GF-D8 (cell line): Measurements from ENCODE around the gene SRXN1.

Experiments
- DNase-seq: peaks from one replicate; lab custom pipeline; 2025; lab: John Stamatoyannopoulos, UW

Gene SRXN1

GRCh38 chr20:635893-636338 is 17.1 kb downstream of the SRXN1 start:
- no peak for DNase-seq

DNA sequence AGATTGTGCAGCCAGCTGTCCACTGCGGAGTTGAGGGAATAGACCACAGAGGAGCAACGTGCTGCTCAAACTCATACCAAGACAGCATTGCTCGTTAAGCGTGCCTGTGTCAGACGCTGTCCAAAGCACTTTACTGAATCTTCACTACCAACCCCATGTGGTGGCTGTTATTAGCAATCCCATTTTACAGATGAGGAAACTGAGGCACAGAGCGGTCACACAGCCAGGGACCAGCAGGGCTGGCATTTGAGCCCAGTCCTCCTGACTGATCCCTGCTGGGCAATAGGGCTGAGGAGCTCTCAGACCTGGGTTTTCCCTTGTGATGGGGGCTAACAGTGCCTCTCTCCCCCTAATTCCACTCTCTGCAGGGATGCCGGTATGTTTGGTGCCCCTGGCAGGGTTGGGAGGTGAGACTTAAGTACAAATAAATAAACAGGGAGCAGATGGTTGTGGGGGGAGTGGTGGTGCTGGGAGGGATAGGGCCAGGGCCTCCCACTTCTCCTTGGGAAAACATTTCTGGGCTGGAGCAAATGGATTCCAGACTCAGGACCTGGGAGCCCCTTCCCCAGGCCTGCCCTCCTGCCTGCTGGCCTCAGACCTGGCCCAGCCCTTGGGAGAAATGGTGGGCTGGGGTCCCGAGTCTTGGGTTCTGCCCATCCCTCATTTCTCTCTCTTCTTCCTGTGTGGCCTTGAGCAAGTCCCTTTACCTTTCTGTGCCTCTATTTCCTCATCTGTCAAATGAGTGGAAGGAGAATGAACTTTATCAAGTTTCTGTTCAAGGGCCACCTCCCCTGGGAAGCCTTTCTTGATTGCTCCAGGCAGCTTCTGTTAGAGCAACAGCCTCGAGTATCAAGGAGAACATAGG is 17.7 kb downstream of the SRXN1 start:
- no peak for DNase-seq

GRCh38 chr20:634148-634925 is 18.7 kb downstream of the SRXN1 start:
- DNase-seq = no peak

- DNase-seq = no peak
Measured at GRCh38 chr20:631101-631500, 21.9 kb downstream of the SRXN1 start.

DNA sequence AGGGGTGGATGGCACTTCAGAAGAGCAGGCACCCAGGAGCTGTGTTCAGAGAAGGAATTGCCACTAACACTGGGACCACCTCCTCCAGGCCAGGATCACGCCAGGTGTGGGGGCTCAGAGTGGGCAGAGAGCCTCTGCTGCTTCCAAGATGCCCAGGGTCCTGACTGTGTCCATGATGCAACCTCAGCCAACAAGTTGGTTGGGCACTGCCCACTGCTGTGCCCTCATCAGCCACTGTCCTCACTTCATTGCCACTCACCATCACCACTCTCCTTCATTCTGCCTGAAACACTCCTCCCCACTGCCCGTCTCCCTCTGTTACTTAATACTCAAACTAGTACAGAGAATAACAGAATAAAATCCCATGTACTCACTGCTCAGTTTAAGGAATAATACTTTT is 26.4 kb downstream of the SRXN1 start:
- no peak for DNase-seq

GRCh38 chr20:625360-625932 is 27.6 kb downstream of the SRXN1 start:
- DNase-seq = peak; percentile 61

- no peak for DNase-seq
Measured at GRCh38 chr20:623704-624103, 29.3 kb downstream of the SRXN1 start.

- no peak for DNase-seq
Measured at GRCh38 chr20:623021-623420, 30.0 kb downstream of the SRXN1 start.

GRCh38 chr20:622161-622560 is 30.8 kb downstream of the SRXN1 start:
- no peak for DNase-seq

DNA sequence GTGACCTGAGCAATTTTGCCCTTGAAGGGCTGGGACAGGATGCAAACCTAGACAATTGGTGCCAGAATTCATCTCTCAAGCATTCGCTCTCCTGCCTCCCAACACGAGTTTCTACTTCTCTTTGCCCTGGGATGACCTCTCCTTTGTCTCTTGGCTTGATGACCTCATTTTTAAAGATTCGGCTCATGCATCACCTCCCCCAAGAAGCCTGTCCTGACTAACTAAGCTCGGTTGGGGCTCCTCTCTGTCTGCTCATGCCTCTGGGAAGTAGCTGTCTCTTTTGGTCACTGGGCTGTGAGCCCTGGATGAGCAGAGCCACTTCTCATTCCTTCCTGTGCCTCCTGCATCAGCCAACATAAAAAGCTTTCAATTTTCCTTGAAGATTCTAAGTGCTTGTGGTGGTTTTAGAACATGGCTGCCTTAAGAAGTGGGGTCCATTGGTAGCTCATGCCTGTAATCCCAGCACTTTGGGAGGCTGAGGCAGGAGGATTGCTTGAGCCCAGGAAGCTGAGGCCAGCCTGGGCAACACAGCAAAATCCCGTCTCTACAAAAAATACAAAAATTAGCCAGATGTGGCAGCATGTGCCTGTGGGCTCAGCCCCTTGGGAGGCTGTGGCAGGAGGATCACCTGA is 31.8 kb downstream of the SRXN1 start:
- DNase-seq = no peak

- no peak for DNase-seq
Measured at GRCh38 chr20:620246-620645, 32.8 kb downstream of the SRXN1 start.

GRCh38 chr20:618980-619379 is 34.0 kb downstream of the SRXN1 start:
- DNase-seq = no peak

GRCh38 chr20:617934-618690 is 34.9 kb downstream of the SRXN1 start:
- no peak for DNase-seq

DNA sequence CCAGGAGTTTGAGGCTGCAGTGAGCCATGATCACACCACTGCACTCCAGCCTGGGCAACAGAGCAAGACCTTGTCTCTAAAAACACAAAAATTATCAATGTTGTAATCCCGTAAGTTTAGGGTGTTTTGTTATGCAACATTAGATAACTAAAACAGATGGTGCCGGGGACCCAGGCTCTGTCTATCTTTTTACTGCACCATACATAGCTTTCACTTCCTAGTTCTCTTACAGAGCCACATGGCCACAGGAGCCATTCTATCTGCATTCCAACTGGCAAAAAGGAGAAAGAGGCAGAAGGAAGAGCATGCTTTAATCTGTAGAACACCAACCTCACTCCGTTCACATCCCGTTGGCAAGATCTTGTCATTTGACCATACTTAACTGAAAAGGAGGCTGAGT is 37.5 kb downstream of the SRXN1 start:
- DNase-seq = no peak

DNA sequence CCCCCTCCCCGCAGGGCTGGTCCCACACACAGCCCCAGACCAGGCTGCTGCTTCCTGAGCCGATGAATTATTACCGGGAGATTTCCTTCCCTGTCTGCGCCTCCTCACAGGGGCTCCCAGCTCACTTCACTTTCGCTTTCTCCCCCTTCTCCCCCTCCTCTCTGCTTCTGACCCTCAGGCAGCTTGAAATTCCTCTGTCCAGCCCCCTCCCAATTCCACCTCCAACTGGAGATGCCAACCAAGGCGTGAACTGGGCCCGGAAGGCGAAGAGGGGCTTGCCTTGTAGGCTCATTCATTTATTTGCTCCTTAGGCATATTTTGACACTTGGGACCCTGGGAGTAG is 41.2 kb downstream of the SRXN1 start:
- DNase-seq = no peak

- DNase-seq = no peak
Measured at GRCh38 chr20:611047-611842, 41.8 kb downstream of the SRXN1 start.

DNA sequence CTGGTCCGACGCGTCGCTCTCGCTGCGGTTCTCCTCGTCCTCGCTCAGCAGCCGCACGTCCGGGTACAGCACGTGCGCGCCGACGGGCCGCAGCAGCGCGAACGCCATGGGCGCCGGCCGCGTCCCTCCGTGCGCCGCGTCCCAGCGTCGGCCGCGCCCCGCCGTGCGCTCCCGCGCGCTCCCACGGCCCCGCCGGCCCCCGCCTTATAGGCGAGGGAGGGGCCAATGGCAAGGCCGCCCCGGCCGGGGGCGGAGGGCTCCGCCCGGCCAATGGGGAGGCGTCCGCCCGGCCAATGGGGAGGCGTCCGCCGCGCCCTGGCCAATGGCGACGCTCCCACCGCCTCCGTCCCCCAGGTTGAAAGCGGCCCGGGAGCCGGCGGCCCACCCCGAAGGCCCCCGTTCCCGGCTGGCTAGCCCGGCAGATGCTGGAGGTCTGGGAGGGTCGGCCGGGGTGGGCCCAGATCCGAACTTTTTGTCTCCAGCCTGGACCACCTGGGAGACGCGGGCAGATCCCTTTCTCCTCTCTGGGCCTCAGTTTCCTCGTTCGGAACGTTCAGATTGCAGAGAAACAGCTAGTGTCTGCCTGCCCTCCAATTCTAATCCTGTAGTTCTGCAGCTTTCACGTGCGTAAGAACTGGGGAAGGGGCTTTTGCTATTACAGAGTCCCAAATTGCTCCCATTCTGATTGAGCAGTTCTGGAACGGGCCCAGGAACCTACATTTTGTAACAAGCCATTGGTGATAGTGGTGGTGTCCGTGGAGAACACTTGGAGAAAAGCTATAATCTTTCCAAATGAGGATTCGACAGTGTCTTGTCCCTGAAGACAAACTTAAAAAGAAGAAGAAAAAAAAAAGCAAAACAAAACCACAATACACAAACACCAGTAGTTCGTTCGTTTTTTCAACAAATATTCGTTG is 42.6 kb downstream of the SRXN1 start, which contains the start of gene TCF15:
TSS of gene TCF15 (minus strand) at position 180 of the 917 bp plus-strand sequence. CDS start at position 108, 72 bp downstream.
- no peak for DNase-seq

DNA sequence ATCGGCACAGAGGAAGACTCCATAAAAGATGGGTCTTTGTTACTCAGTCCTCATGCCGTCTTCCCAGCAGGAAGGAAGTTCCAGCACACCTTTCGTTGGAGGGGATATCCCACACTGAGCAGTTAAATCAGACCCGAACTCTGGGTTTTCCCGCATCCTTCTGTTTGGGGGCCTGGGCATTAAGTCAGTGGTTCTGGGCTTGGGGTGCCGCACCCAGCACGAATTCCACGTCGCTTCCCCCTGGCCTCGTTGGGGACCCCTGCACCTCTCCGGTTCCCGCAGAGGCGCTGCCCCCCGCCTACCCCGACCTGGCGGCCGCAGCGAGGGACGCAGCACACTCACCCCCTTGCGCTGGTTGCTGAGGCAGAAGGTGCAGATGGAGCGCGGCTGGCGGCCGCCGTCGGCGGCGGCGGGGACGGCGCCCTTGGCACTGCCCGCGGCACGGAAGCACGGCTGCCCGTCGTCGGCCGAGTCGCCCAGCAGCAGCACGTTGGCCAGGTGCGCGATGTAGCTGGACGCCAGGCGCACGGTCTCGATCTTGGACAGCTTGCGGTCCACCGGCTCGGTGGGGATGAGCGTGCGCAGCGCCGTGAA is 43.5 kb downstream of the SRXN1 start:
- DNase-seq = no peak

DNA sequence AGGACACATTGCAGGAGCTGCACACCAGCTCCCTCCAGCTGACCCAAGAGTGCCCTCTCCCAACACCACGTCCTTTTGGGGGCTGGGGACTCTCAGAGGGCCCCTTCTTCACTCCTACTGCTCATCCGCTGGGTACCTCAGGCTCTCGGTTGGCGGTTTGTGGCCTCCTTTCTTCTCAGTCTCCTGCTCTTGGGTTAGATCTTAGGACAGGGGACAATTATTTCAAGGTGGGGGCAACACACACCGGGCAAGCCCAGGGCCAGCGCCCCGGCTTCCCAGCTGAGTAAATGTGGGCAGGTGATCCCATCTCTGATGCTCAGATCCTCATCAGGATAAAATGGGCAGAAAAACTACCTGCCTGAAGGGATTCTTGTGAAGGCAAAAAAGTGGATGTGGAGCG is 44.0 kb downstream of the SRXN1 start:
- DNase-seq = no peak
